SK-N-SH (cell line): ENCODE measurements around the gene ABLIM1. TPM values are rescaled to one million over a fixed set of nuclear protein-coding genes. Genes with fewer than 3 reads are reported as not detected.

Experiments used
- CTCF ChIA-PET: fragments of 300-600, 350-600 bp; formaldehyde crosslinking; extraction: SDS; loops from one replicate; lab custom pipeline; 2021; lab: Yijun Ruan, JAX
- POLR2A ChIA-PET: fragments of 350-600 bp; sonication (Branson Sonifier 250); formaldehyde crosslinking; extraction: SDS; loops from one replicate; lab custom pipeline; 2020; ENCODE audit warnings: antibody characterized with exemption, inconsistent platforms; lab: Yijun Ruan, JAX
- DNase-seq: peaks from one replicate; pipeline ENCODE4 v3.0.0; 2012
- H2AFZ ChIP-seq: fragments of 200-600 bp; sonication (generic); 2 replicates; pipeline ENCODE4 v1.8.1; 2016; ENCODE audit warnings: antibody characterized with exemption, mild to moderate bottlenecking, low read depth
- H3F3A ChIP-seq: fragments of 200-600 bp; sonication (generic); replicated peaks from 2 replicates; pipeline ENCODE3; 2016; ENCODE audit warnings: antibody characterized with exemption, mild to moderate bottlenecking; ENCODE audit not compliant: insufficient read depth
- H3K27ac ChIP-seq, 2 experiments: fragments of 200-500 bp in 1 of 2; fragments of 200-600 bp in 1 of 2; sonication (Bioruptor generic) in 1 of 2; sonication (generic), shearing (Covaris generic) in 1 of 2; 2 replicates each; pipeline versions ENCODE4 v1.5.1 to v1.6.1; 2014 to 2016; ENCODE audit warnings: low read depth in 2 of 2, inconsistent platforms in 1 of 2, low read length in 1 of 2, mild to moderate bottlenecking in 1 of 2, mixed read lengths in 1 of 2
- H3K27me3 ChIP-seq: fragments of 200-600 bp; sonication (generic), shearing (Covaris generic); 2 replicates; pipeline ENCODE4 v1.6.1; 2016; ENCODE audit warnings: mixed run types; ENCODE audit not compliant: insufficient read depth
- H3K36me3 ChIP-seq, 2 experiments: fragments of 200-500 bp in 1 of 2; fragments of 200-600 bp in 1 of 2; sonication (Bioruptor generic) in 1 of 2; sonication (generic) in 1 of 2; replicated peaks in 1 of 2; 2 replicates each; pipeline versions ENCODE3 to v1.5.1; 2014 to 2016; ENCODE audit warnings: low read length in 1 of 2, mild to moderate bottlenecking in 1 of 2; ENCODE audit not compliant: insufficient read depth in 2 of 2, control insufficient read depth in 1 of 2
- H3K4me1 ChIP-seq, 2 experiments: fragments of 200-500 bp in 1 of 2; fragments of 200-600 bp in 1 of 2; sonication (Bioruptor generic) in 1 of 2; sonication (generic), shearing (Covaris generic) in 1 of 2; 2 replicates each; pipeline versions ENCODE4 v1.5.1 to v1.6.1; 2014 to 2016; ENCODE audit warnings: low read depth in 1 of 2, low read length in 1 of 2, mixed run types in 1 of 2; ENCODE audit not compliant: insufficient read depth in 2 of 2, control insufficient read depth in 1 of 2
- H3K4me2 ChIP-seq: fragments of 200-600 bp; sonication (generic), shearing (Covaris generic); 2 replicates; pipeline ENCODE4 v1.6.1; 2017; ENCODE audit warnings: mixed run types
- H3K4me3 ChIP-seq, 2 experiments: fragments of 200-500 bp in 1 of 2; fragments of 200-600 bp in 1 of 2; sonication (Bioruptor generic) in 1 of 2; sonication (generic), shearing (Covaris generic) in 1 of 2; 2 replicates each; pipeline versions ENCODE4 v1.5.1 to v1.8.1; 2014 to 2016; ENCODE audit warnings: low read depth in 2 of 2, inconsistent platforms in 1 of 2, low read length in 1 of 2, mild to moderate bottlenecking in 1 of 2, mixed read lengths in 1 of 2, moderate library complexity in 1 of 2
- H3K79me2 ChIP-seq: fragments of 200-600 bp; sonication (generic); 2 replicates; pipeline ENCODE4 v1.8.1; 2017; ENCODE audit warnings: mild to moderate bottlenecking; ENCODE audit not compliant: insufficient read depth
- H3K9ac ChIP-seq: fragments of 200-600 bp; sonication (generic); 2 replicates; pipeline ENCODE4 v1.6.1; 2017; ENCODE audit warnings: mixed run types
- H3K9me2 ChIP-seq: fragments of 200-600 bp; sonication (generic); 2 replicates; pipeline ENCODE4 v1.6.1; 2017; ENCODE audit warnings: mixed run types
- H3K9me3 ChIP-seq: fragments of 200-600 bp; sonication (generic); 2 replicates; pipeline ENCODE4 v1.6.1; 2017; ENCODE audit warnings: mixed run types, mild to moderate bottlenecking, moderate library complexity
- H4K20me1 ChIP-seq: fragments of 200-600 bp; sonication (generic); 2 replicates; pipeline ENCODE4 v1.6.1; 2017; ENCODE audit warnings: mild to moderate bottlenecking, mixed run types; ENCODE audit not compliant: insufficient read depth
- CHD2 ChIP-seq: fragments of 150-350 bp; IDR thresholded peaks from 2 replicates; pipeline ENCODE4 v1.6.1; 2018; ENCODE audit warnings: low read length; ENCODE audit not compliant: partially characterized antibody
- CTCF ChIP-seq: fragments of 200-600 bp; sonication (generic); IDR thresholded peaks from 2 replicates; pipeline ENCODE4 v1.6.1; 2017; ENCODE audit warnings: antibody characterized with exemption, mild to moderate bottlenecking, moderate library complexity
- EP300 ChIP-seq, 2 experiments: IDR thresholded peaks; 2 replicates each; pipeline versions ENCODE4 v1.4.0 to v1.6.1; 2012; ENCODE audit warnings: borderline replicate concordance in 1 of 2, low read depth in 1 of 2, low read length in 1 of 2
- EZH2phosphoT487 ChIP-seq: fragments of 200-600 bp; sonication (generic); IDR thresholded peaks from 2 replicates; pipeline ENCODE4 v1.6.1; 2017; ENCODE audit warnings: low read depth, mixed run types, mild to moderate bottlenecking, antibody characterized with exemption, moderate library complexity, borderline replicate concordance
- IRF3 ChIP-seq: fragments of 150-350 bp; IDR thresholded peaks from 2 replicates; pipeline ENCODE4 v1.6.1; 2016; ENCODE audit warnings: mild to moderate bottlenecking, low read depth, low read length
- MEF2A ChIP-seq: IDR thresholded peaks from 2 replicates; pipeline ENCODE4 v1.4.0; 2012; ENCODE audit warnings: low read depth, borderline replicate concordance
- NFIC ChIP-seq: IDR thresholded peaks from 2 replicates; pipeline ENCODE4 v1.4.0; 2012; ENCODE audit warnings: borderline replicate concordance
- NRF1 ChIP-seq: IDR thresholded peaks from 2 replicates; pipeline ENCODE4 v1.6.1; 2012; ENCODE audit warnings: low read depth, mild to moderate bottlenecking, low read length
- PBX3 ChIP-seq: IDR thresholded peaks from 2 replicates; pipeline ENCODE4; 2012
- POLR2AphosphoS5 ChIP-seq: IDR thresholded peaks from 2 replicates; pipeline ENCODE4 v1.6.1; 2012; ENCODE audit warnings: low read depth, low read length
- RAD21 ChIP-seq: IDR thresholded peaks from 2 replicates; pipeline ENCODE4 v1.6.1; 2012; ENCODE audit warnings: mild to moderate bottlenecking, low read length
- RCOR1 ChIP-seq: fragments of 150-350 bp; IDR thresholded peaks from 2 replicates; pipeline ENCODE4 v1.6.1; 2017; ENCODE audit warnings: antibody characterized with exemption, low read length
- REST ChIP-seq: IDR thresholded peaks from 2 replicates; pipeline ENCODE4 v1.6.1; 2012; ENCODE audit warnings: mild to moderate bottlenecking, low read depth, low read length, moderate library complexity
- RXRA ChIP-seq: IDR thresholded peaks from 2 replicates; pipeline ENCODE4 v1.4.0; 2012; ENCODE audit warnings: low read depth, mild to moderate bottlenecking, borderline replicate concordance
- SIN3A ChIP-seq: IDR thresholded peaks from 2 replicates; pipeline ENCODE4 v1.6.1; 2012; ENCODE audit warnings: low read depth, mild to moderate bottlenecking, low read length, moderate library complexity, borderline replicate concordance
- SMC3 ChIP-seq: IDR thresholded peaks from 2 replicates; pipeline ENCODE4 v1.6.1; 2012; ENCODE audit warnings: low read depth, low read length, improper control_type of control experiment
- TAF1 ChIP-seq: IDR thresholded peaks from 2 replicates; pipeline ENCODE4 v1.6.1; 2012; ENCODE audit warnings: low read depth, mild to moderate bottlenecking, low read length, moderate library complexity, borderline replicate concordance
- TCF12 ChIP-seq: IDR thresholded peaks from 2 replicates; pipeline ENCODE4 v1.4.0; 2012
- TEAD4 ChIP-seq: IDR thresholded peaks from 2 replicates; pipeline ENCODE4 v1.4.0; 2012; ENCODE audit warnings: mild to moderate bottlenecking, borderline replicate concordance; ENCODE audit not compliant: insufficient read depth
- ZBTB33 ChIP-seq: IDR thresholded peaks from 2 replicates; pipeline ENCODE4 v1.4.0; 2012; ENCODE audit warnings: low read depth, borderline replicate concordance
- WGBS: methylation state at CpG from one replicate; pipeline ENCODE4 v1.1.6; 2017; ENCODE audit warnings: low lambda C conversion rate; 5-methylcytosine and 5-hydroxymethylcytosine counted together
- polyA plus RNA-seq, 3 experiments: library from polyadenylated mRNA; depleted of rRNA; stranded (reverse); fragments of >200 nt; gene quantifications; 2 replicates each; pipeline ENCODE4 v1.2.3, GENCODE V29; 2012

ABLIM1 gene
- polyA plus RNA-seq, 1 of the 3 experiments (the other 2 are of a cell fraction), result 16.1 TPM

GRCh38 chr10:114704679-114705078, 46.6 kb upstream of the ABLIM1 start:
- ChIA-PET POLR2A (no interaction called here), CTCF (interaction anchor here (0.9 to 4.6 kb wide), 12 partner anchors 9 to 233 kb away, joined by 3 to 63 read pairs (median 6); no protein-coding TSS in a partner anchor)
- H3K4me1 ChIP-seq, result peaks cover 0 to 10% of the 10 kb centered on the region in 2 experiments; a peak in 1 of 4 replicates
- no peak overlapping the region for H3K4me3 ChIP-seq
- no peaks in the 10 kb centered on the region for H3K9me2 ChIP-seq
- no peaks in the 10 kb centered on the region for H4K20me1 ChIP-seq
- no peaks in the 10 kb centered on the region; the same call in 1 of the 2 replicates for H3K9me3 ChIP-seq
- no peak overlapping the region for H3K27ac ChIP-seq
- H3F3A ChIP-seq, result peaks cover 24% of the 10 kb centered on the region
- H3K4me2 ChIP-seq, result no peak overlapping the region
- no peak for DNase-seq
- H3K36me3 ChIP-seq, result peaks cover 0 to 3% of the 10 kb centered on the region in 2 experiments
- TF ChIP-seq SMC3 (no peak), SIN3A (no peak), REST (no peak), MEF2A (no peak), CHD2 (no peak), POLR2AphosphoS5 (no peak), PBX3 (no peak), EZH2phosphoT487 (no peak), ZBTB33 (no peak), RXRA (no peak), TAF1 (no peak), TCF12 (no peak), TEAD4 (no peak), RAD21 (no peak), RCOR1 (no peak), NRF1 (no peak), CTCF (no peak), EP300 (IDR thresholded peaks at IDR 0.05; ENCODE audit: borderline replicate concordance in 1 of 2, low read depth in 1 of 2, low read length in 1 of 2) (no peak), IRF3 (no peak), NFIC (no peak)
- peaks cover 4% of the 10 kb centered on the region; the same call in 1 of the 2 replicates for H3K79me2 ChIP-seq
- H2AFZ ChIP-seq, result no peak overlapping the region
- H3K27me3 ChIP-seq, result no peaks in the 10 kb centered on the region
- H3K9ac ChIP-seq, result no peak overlapping the region
- 97% methylated on average over 4 of the region's 4 CpGs for WGBS
